ENCODE measurements around the gene ZGPAT. TPM values are rescaled to one million over a fixed set of nuclear protein-coding genes. Genes with fewer than 3 reads are reported as not detected.

The ZGPAT gene
- total RNA-seq, 4 donors from 2014 or later: 22.5 to 38.9 (median 28.6) TPM

GRCh38 chr20:63744158-63744557 is 36.3 kb downstream of the ZGPAT start:
- Histone ChIP-seq H3K36me3 (peaks cover 12 to 67% (median 48%) of the 10 kb centered on the region in 4 donors), H3K4me1 (peaks cover 22 to 32% (median 29%) of the 10 kb centered on the region in 4 donors), H3K4me3 (no peak overlapping the region), H3K27me3 (no peaks in the 10 kb centered on the region), H3K9me3 (no peaks in the 10 kb centered on the region), H3K27ac (replicated peaks in 1 of 4) (no peak overlapping the region)
- no peak for TF ChIP-seq EP300 (IDR thresholded peaks at IDR 0.05)
- TF ChIP-seq CTCF (IDR thresholded peaks at IDR 0.05): no peak
- no peak for TF ChIP-seq POLR2AphosphoS5 (IDR thresholded peaks at IDR 0.05)
- no peak for TF ChIP-seq POLR2A (IDR thresholded peaks at IDR 0.05; ENCODE audit: low read depth)
- intact Hi-C loops (cut with DNase I): no loop called here
- WGBS: 58% methylated on average over 4 of the region's 4 CpGs
- no peak for DNase-seq (ENCODE audit: extremely low spot score)

- no peaks in the 10 kb centered on the region for H3K9me3 ChIP-seq
- H3K36me3 ChIP-seq: peaks cover 12 to 71% (median 50%) of the 10 kb centered on the region in 4 donors
- H3K27me3 ChIP-seq: no peaks in the 10 kb centered on the region
- H3K4me3 ChIP-seq: no peak overlapping the region
- no peak for DNase-seq (ENCODE audit: extremely low spot score)
- peaks cover 21 to 31% (median 27%) of the 10 kb centered on the region in 4 donors for H3K4me1 ChIP-seq
- intact Hi-C loops (cut with DNase I): no loop called here
- WGBS: 85% methylated on average over 18 of the region's 25 CpGs
- H3K27ac ChIP-seq (replicated peaks in 1 of 4): no peak overlapping the region
- TF ChIP-seq EP300 (IDR thresholded peaks at IDR 0.05): no peak
- no peak for TF ChIP-seq POLR2AphosphoS5 (IDR thresholded peaks at IDR 0.05)
- TF ChIP-seq POLR2A (IDR thresholded peaks at IDR 0.05; ENCODE audit: low read depth): no peak
- no peak for TF ChIP-seq CTCF (IDR thresholded peaks at IDR 0.05)
These were observed 37.0 kb downstream of the ZGPAT start for GRCh38 chr20:63744574-63745423.

GRCh38 chr20:63745424-63745805 is 37.6 kb downstream of the ZGPAT start:
- 82% methylated on average over 15 of the region's 15 CpGs for WGBS
- H3K4me3 ChIP-seq: no peak overlapping the region
- no peaks in the 10 kb centered on the region for H3K27me3 ChIP-seq
- TF ChIP-seq POLR2A (IDR thresholded peaks at IDR 0.05; ENCODE audit: low read depth): no peak
- TF ChIP-seq CTCF (IDR thresholded peaks at IDR 0.05): no peak
- TF ChIP-seq POLR2AphosphoS5 (IDR thresholded peaks at IDR 0.05): no peak
- no peak for TF ChIP-seq EP300 (IDR thresholded peaks at IDR 0.05)
- H3K9me3 ChIP-seq: no peaks in the 10 kb centered on the region
- no peak for DNase-seq (ENCODE audit: extremely low spot score)
- no peak overlapping the region for H3K27ac ChIP-seq (replicated peaks in 1 of 4)
- intact Hi-C loops (cut with DNase I): no loop called here
- H3K36me3 ChIP-seq: peaks cover 12 to 77% (median 51%) of the 10 kb centered on the region in 4 donors
- H3K4me1 ChIP-seq: peaks cover 21 to 29% (median 25%) of the 10 kb centered on the region in 4 donors

- Histone ChIP-seq H3K4me3 (no peak overlapping the region), H3K27ac (replicated peaks in 1 of 4) (no peak overlapping the region), H3K9me3 (no peaks in the 10 kb centered on the region), H3K27me3 (no peaks in the 10 kb centered on the region), H3K4me1 (peaks cover 15 to 22% (median 18%) of the 10 kb centered on the region in 4 donors), H3K36me3 (peaks cover 12 to 84% (median 51%) of the 10 kb centered on the region in 4 donors)
- no peak for DNase-seq (ENCODE audit: extremely low spot score)
- TF ChIP-seq EP300 (IDR thresholded peaks at IDR 0.05) (no peak), CTCF (IDR thresholded peaks at IDR 0.05) (no peak), POLR2AphosphoS5 (IDR thresholded peaks at IDR 0.05) (no peak), POLR2A (IDR thresholded peaks at IDR 0.05; ENCODE audit: low read depth) (no peak)
- intact Hi-C loops (cut with DNase I): no loop called here
- WGBS: 88% methylated on average over 16 of the region's 26 CpGs
These were observed 38.3 kb downstream of the ZGPAT start for GRCh38 chr20:63745961-63746731.
